HepG2 (cell line): ENCODE results near the gene CRYBA2. TPM values are rescaled to one million over a fixed set of nuclear protein-coding genes. Genes with fewer than 3 reads are reported as not detected.

ENCODE experiments used
- HIVEP1 ChIP-seq: sonication (generic); formaldehyde crosslinking; IDR thresholded peaks from 2 replicates; pipeline ENCODE4 v1.4.0; 2020; ENCODE audit warnings: mild to moderate bottlenecking, missing genetic modification reagents
- KLF15 ChIP-seq: sonication (generic); formaldehyde crosslinking; IDR thresholded peaks from 2 replicates; pipeline ENCODE4 v1.8.1; 2023; ENCODE audit warnings: borderline replicate concordance, mild to moderate bottlenecking, inconsistent platforms, missing genetic modification reagents, mixed read lengths
- KMT2B ChIP-seq: IDR thresholded peaks from 2 replicates; pipeline ENCODE4 v1.6.1; 2016; ENCODE audit warnings: missing genetic modification reagents, missing compliant biosample characterization
- RFXANK ChIP-seq: IDR thresholded peaks from 2 replicates; pipeline ENCODE4 v1.6.1; 2016
- SALL2 ChIP-seq: sonication (generic); formaldehyde crosslinking; IDR thresholded peaks from 2 replicates; pipeline ENCODE4 v1.8.1; 2023; ENCODE audit warnings: mild to moderate bottlenecking, missing genetic modification reagents, inconsistent platforms
- TAF15 ChIP-seq: fragments of 200-400 bp; formaldehyde crosslinking; IDR thresholded peaks from one replicate; pipeline ENCODE4 v1.6.1; 2018; ENCODE audit warnings: mild to moderate bottlenecking, low read depth, low read length; ENCODE audit not compliant: poor library complexity, severe bottlenecking
- TGIF2 ChIP-seq: IDR thresholded peaks from 2 replicates; pipeline ENCODE4 v1.6.1; 2016; ENCODE audit warnings: control low read depth, missing compliant biosample characterization
- ZNF260 ChIP-seq: sonication (generic); formaldehyde crosslinking; IDR thresholded peaks from 2 replicates; pipeline ENCODE4 v1.4.0; 2020; ENCODE audit warnings: missing genetic modification reagents, low read depth, mild to moderate bottlenecking, borderline replicate concordance
- ZNF296 ChIP-seq: sonication (generic); formaldehyde crosslinking; conservative IDR thresholded peaks from 2 replicates; pipeline ENCODE4 v1.5.0; 2020; ENCODE audit warnings: mild to moderate bottlenecking, missing genetic modification reagents
- polyA plus RNA-seq, 8 experiments: library from polyadenylated mRNA; depleted of rRNA in 3 of 8; stranded (reverse) in 7 of 8; unstranded in 1 of 8; fragments of >200 nt; fragmentation: Illumina TruSeq in 4 of 8; extraction: Trizol in 4 of 8; gene quantifications; 2 replicates each; pipeline versions ENCODE4 v1.2.1 to v1.2.3, GENCODE V29; 2011 to 2016; ENCODE audit warnings: low read depth in 4 of 8, missing spikeins in 1 of 8, mixed read lengths in 1 of 8; ENCODE audit not compliant: insufficient read depth in 1 of 8
- total RNA-seq, 5 experiments: library from RNA; depleted of rRNA; stranded (reverse); fragments of >200 nt; fragmentation: Illumina TruSeq; extraction: Trizol; gene quantifications; 2 replicates each; pipeline ENCODE4 v1.2.3, GENCODE V29; 2016; ENCODE audit warnings: low read depth in 1 of 5
- TF ChIP-seq, protein P1 (sequence below), 2 experiments: fragments of 450-650 bp in 1 of 2; sonication (generic) in 1 of 2; formaldehyde crosslinking in 1 of 2; IDR thresholded peaks; 2 replicates each; pipeline versions ENCODE4 v1.6.1 to v1.8.0; 2016 to 2022; ENCODE audit warnings: antibody characterized with exemption in 1 of 2, mild to moderate bottlenecking in 1 of 2, missing genetic modification reagents in 1 of 2
- TF ChIP-seq, protein P2 (sequence below): sonication (generic); formaldehyde crosslinking; IDR thresholded peaks from 2 replicates; pipeline ENCODE4; 2020; ENCODE audit warnings: missing genetic modification reagents, mild to moderate bottlenecking, borderline replicate concordance
- TF ChIP-seq, protein P3 (sequence below): fragments of 450-650 bp; IDR thresholded peaks from 2 replicates; pipeline ENCODE4 v1.6.1; 2017; ENCODE audit warnings: mild to moderate bottlenecking

CRYBA2 gene
- total and polyA plus RNA-seq, 2 of the 13 experiments (the other 11 are each of a cell fraction or from before 2014, with no cell fraction given): not detected

DNA sequence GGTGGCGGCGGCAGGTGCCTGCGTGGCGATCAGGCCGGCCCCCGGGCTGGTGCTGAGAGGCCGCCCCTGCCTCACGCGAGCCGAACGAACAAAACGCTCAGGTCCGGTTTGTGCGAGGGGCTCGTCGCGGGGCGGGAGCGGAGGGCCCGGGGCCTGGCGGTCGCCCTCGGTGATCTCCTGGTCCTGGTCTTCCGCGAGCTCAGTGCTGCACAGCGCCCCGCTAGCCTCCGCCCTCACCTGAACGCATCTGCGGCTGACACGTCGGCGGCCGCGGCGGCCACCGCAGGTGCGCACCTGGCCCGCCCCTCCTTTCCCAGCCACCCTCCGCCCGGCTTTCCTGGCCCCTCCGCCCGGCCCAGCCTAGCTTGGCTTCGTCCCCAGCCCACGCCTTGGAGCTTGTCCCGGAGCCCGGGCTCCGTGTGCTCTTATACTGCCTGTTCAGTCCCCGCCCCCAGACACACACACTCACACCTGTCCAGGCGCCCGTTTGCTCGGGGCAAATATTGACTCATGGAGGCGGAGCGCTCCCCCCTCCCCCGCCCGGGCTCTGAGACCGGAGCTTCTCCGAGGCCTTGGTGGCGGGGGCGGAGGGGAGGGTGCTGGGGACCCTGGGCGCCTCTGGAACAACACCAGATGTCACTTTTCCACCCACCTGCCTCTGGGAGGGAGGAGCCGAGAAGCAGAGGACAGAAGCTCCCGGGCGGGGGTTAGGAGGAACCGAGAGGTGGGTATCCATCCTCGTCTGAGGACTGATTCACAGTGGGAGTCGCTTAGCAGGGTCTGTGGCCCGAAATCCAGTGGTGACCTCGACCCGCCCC, 8.6 kb upstream of the CRYBA2 start (continued):
- TF ChIP-seq SALL2 (peak; percentile 58; the same call in 1 of the 2 replicates), KLF15 (CRISPR knock-in tag) (no peak), RFXANK (CRISPR knock-in tag) (no peak), ZNF296 (0 out of 2 replicates have a peak, but pooled peaks have one; percentile 62), ZNF260 (CRISPR knock-in tag) (no peak), HIVEP1 (CRISPR knock-in tag) (peak; percentile 89), KMT2B (CRISPR knock-in tag) (peak; percentile 50; the same call in 1 of the 2 replicates), TGIF2 (CRISPR knock-in tag) (no peak), TAF15 (no peak)
- TF ChIP-seq, protein P1, sequence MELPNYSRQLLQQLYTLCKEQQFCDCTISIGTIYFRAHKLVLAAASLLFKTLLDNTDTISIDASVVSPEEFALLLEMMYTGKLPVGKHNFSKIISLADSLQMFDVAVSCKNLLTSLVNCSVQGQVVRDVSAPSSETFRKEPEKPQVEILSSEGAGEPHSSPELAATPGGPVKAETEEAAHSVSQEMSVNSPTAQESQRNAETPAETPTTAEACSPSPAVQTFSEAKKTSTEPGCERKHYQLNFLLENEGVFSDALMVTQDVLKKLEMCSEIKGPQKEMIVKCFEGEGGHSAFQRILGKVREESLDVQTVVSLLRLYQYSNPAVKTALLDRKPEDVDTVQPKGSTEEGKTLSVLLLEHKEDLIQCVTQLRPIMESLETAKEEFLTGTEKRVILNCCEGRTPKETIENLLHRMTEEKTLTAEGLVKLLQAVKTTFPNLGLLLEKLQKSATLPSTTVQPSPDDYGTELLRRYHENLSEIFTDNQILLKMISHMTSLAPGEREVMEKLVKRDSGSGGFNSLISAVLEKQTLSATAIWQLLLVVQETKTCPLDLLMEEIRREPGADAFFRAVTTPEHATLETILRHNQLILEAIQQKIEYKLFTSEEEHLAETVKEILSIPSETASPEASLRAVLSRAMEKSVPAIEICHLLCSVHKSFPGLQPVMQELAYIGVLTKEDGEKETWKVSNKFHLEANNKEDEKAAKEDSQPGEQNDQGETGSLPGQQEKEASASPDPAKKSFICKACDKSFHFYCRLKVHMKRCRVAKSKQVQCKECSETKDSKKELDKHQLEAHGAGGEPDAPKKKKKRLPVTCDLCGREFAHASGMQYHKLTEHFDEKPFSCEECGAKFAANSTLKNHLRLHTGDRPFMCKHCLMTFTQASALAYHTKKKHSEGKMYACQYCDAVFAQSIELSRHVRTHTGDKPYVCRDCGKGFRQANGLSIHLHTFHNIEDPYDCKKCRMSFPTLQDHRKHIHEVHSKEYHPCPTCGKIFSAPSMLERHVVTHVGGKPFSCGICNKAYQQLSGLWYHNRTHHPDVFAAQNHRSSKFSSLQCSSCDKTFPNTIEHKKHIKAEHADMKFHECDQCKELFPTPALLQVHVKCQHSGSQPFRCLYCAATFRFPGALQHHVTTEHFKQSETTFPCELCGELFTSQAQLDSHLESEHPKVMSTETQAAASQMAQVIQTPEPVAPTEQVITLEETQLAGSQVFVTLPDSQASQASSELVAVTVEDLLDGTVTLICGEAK (IDR thresholded peaks at IDR 0.05): no peak
- TF ChIP-seq, protein P1 (CRISPR knock-in tag; IDR thresholded peaks at IDR 0.05): no peak
- TF ChIP-seq, protein P2, sequence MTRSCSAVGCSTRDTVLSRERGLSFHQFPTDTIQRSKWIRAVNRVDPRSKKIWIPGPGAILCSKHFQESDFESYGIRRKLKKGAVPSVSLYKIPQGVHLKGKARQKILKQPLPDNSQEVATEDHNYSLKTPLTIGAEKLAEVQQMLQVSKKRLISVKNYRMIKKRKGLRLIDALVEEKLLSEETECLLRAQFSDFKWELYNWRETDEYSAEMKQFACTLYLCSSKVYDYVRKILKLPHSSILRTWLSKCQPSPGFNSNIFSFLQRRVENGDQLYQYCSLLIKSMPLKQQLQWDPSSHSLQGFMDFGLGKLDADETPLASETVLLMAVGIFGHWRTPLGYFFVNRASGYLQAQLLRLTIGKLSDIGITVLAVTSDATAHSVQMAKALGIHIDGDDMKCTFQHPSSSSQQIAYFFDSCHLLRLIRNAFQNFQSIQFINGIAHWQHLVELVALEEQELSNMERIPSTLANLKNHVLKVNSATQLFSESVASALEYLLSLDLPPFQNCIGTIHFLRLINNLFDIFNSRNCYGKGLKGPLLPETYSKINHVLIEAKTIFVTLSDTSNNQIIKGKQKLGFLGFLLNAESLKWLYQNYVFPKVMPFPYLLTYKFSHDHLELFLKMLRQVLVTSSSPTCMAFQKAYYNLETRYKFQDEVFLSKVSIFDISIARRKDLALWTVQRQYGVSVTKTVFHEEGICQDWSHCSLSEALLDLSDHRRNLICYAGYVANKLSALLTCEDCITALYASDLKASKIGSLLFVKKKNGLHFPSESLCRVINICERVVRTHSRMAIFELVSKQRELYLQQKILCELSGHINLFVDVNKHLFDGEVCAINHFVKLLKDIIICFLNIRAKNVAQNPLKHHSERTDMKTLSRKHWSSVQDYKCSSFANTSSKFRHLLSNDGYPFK (CRISPR knock-in tag): peak; percentile 11; the same call in 1 of the 2 replicates
- TF ChIP-seq, protein P3, sequence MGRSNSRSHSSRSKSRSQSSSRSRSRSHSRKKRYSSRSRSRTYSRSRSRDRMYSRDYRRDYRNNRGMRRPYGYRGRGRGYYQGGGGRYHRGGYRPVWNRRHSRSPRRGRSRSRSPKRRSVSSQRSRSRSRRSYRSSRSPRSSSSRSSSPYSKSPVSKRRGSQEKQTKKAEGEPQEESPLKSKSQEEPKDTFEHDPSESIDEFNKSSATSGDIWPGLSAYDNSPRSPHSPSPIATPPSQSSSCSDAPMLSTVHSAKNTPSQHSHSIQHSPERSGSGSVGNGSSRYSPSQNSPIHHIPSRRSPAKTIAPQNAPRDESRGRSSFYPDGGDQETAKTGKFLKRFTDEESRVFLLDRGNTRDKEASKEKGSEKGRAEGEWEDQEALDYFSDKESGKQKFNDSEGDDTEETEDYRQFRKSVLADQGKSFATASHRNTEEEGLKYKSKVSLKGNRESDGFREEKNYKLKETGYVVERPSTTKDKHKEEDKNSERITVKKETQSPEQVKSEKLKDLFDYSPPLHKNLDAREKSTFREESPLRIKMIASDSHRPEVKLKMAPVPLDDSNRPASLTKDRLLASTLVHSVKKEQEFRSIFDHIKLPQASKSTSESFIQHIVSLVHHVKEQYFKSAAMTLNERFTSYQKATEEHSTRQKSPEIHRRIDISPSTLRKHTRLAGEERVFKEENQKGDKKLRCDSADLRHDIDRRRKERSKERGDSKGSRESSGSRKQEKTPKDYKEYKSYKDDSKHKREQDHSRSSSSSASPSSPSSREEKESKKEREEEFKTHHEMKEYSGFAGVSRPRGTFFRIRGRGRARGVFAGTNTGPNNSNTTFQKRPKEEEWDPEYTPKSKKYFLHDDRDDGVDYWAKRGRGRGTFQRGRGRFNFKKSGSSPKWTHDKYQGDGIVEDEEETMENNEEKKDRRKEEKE: no peak
